Osteoblast (primary cell): ENCODE results near the gene CLEC18B. TPM values are rescaled to one million over a fixed set of nuclear protein-coding genes. Genes with fewer than 3 reads are reported as not detected.

ENCODE experiments used
- DNase-seq: peaks from one replicate; pipeline ENCODE4 v3.0.0; 2011; ENCODE audit warnings: low spot score, mixed read lengths; ENCODE audit not compliant: insufficient read length; ENCODE audit errors: missing footprints
- H2AFZ ChIP-seq: 2 replicates; pipeline ENCODE4 v1.6.0; 2011; ENCODE audit warnings: mild to moderate bottlenecking, low read length
- H3K27ac ChIP-seq: 2 replicates; pipeline ENCODE4 v1.5.1; 2011; ENCODE audit warnings: mild to moderate bottlenecking, low read depth, low read length, moderate library complexity
- H3K27me3 ChIP-seq: 2 replicates; pipeline ENCODE4 v1.6.0; 2012; ENCODE audit warnings: mild to moderate bottlenecking, control low read depth, inconsistent platforms, low read length, moderate library complexity; ENCODE audit not compliant: insufficient read depth
- H3K36me3 ChIP-seq: 2 replicates; pipeline ENCODE4 v1.5.1; 2011; ENCODE audit warnings: mild to moderate bottlenecking, low read length, control low read depth, moderate library complexity; ENCODE audit not compliant: insufficient read depth
- H3K4me1 ChIP-seq: 2 replicates; pipeline ENCODE4 v1.5.1; 2011; ENCODE audit warnings: mild to moderate bottlenecking, low read length, control low read depth, moderate library complexity; ENCODE audit not compliant: insufficient read depth
- H3K4me2 ChIP-seq: 2 replicates; pipeline ENCODE4 v1.6.0; 2011; ENCODE audit warnings: mild to moderate bottlenecking, low read length; ENCODE audit not compliant: insufficient read depth
- H3K4me3 ChIP-seq: fragments of 200-600 bp; sonication (generic); 3 replicates; pipeline ENCODE4 v1.5.1; 2012; ENCODE audit warnings: mild to moderate bottlenecking, low read length, inconsistent platforms; ENCODE audit not compliant: insufficient read depth
- H3K79me2 ChIP-seq: 2 replicates; pipeline ENCODE4 v1.6.0; 2012; ENCODE audit warnings: mild to moderate bottlenecking, low read length, control low read depth, inconsistent platforms; ENCODE audit not compliant: insufficient read depth
- H3K9me3 ChIP-seq: 2 replicates; pipeline ENCODE4 v1.5.1; 2011; ENCODE audit warnings: low read depth, low read length, control low read depth
- H4K20me1 ChIP-seq: 2 replicates; pipeline ENCODE4 v1.6.0; 2012; ENCODE audit warnings: mild to moderate bottlenecking, low read length, control low read depth; ENCODE audit not compliant: insufficient read depth
- CTCF ChIP-seq: IDR thresholded peaks from 2 replicates; pipeline ENCODE4 v1.5.1; 2011; ENCODE audit warnings: mild to moderate bottlenecking, low read depth, low read length, moderate library complexity; ENCODE audit errors: extremely low read depth
- total RNA-seq: library from RNA; depleted of rRNA; stranded (reverse); fragments of >200 nt; gene quantifications from 2 replicates; pipeline ENCODE4 v1.2.3, GENCODE V29; 2012

The CLEC18B gene
- total RNA-seq, 1 donor: 0.72 TPM

DNA sequence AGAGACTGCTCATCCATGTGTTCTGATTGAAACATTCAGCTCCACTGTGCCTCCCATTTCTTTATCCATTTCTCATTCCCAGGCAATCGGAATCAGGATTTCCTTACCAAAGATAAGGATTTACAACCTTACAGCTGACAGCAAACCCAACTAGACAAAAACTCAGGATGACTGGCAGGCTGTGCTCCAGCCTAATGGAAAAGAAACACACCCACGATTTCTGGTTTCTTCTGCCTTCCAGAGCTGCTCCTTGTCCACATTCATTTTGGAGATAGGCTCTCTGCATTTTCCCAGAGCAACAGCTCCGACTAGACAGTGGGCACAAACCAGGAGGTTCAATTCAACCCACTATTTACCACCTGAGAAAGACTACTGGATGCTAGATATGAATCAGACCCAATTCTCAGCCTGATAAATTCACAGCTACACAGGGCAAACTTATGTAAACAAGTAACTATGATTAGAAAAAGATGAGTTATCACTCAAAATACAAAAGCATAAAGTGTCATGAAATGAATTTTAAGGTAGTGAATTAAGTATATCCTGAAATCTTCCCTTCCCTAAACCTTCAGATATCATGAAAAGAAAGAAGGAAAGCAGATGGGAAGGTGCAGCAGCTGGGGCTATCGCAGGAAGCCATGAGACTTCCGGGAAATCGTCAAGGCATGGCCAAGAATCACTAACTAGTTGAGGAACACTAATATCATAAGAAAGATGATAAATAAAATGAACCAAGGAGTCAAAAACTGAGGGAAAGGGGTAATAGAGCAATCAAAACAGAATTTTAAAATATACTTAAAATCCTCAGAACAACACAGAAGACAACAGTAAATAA lies 44.8 kb upstream of the CLEC18B start:
- no peak for DNase-seq
- Histone ChIP-seq H3K27me3 (no peaks in the 10 kb centered on the region), H3K27ac (peak overlapping the region; percentile 80), H3K4me1 (peaks cover 15% of the 10 kb centered on the region), H3K36me3 (peaks cover 66% of the 10 kb centered on the region), H3K4me3 (no peak overlapping the region), H2AFZ (no peak overlapping the region), H3K79me2 (no peaks in the 10 kb centered on the region), H3K4me2 (peak overlapping the region; percentile 53), H3K9me3 (no peaks in the 10 kb centered on the region), H4K20me1 (no peaks in the 10 kb centered on the region)
- no peak for TF ChIP-seq CTCF

DNA sequence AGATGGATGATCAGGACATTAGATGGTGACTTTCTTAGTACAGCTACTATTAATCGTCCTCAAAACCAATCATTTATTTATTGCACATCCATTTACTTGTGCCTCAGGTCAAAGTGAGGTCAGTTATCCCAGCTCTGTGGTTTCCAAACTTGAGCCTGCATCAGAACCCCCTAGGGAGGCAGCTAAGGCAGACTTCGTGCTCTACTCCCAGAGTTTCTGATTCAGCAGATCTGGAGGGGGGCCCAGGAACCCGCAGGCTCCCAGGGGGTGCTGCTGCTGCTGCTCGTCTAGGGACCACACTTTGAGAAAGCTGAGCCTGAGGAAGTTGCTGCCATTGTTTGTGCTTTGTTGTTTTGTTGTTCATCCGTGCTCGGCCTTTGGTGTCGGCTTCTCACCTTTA lies 44.0 kb upstream of the CLEC18B start:
- Histone ChIP-seq H3K27ac (peak overlapping the region; percentile 80), H3K4me1 (peaks cover 15% of the 10 kb centered on the region), H4K20me1 (no peaks in the 10 kb centered on the region), H2AFZ (no peak overlapping the region), H3K4me2 (peak overlapping the region; percentile 53), H3K79me2 (no peaks in the 10 kb centered on the region), H3K9me3 (no peaks in the 10 kb centered on the region), H3K4me3 (peak overlapping the region; percentile 25), H3K27me3 (no peaks in the 10 kb centered on the region), H3K36me3 (peaks cover 69% of the 10 kb centered on the region)
- no peak for TF ChIP-seq CTCF
- peak; percentile 88 for DNase-seq

DNA sequence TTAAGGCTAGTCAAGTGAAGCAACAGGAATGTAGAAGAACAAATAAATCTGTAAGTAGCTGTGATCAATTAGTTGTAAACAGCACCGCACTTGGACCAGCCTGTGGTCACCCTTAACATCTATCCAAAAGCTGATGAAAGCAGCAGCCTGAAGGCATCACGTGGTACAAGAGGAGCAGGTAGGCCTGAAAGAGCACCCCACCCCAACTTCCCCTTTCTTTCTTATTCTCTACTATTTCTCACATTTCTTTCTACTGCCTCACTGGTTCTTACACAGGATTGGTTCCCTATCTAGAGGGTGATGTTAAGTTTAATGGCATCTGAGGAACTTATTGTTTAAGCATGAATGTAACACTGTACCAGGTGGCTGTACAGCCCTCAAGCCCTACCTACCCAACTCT lies 42.6 kb upstream of the CLEC18B start:
- no peak overlapping the region for H2AFZ ChIP-seq
- no peaks in the 10 kb centered on the region for H4K20me1 ChIP-seq
- no peaks in the 10 kb centered on the region for H3K79me2 ChIP-seq
- H3K27ac ChIP-seq: no peak overlapping the region
- no peak overlapping the region for H3K4me2 ChIP-seq
- peak; percentile 29 for DNase-seq
- no peak for TF ChIP-seq CTCF
- H3K4me3 ChIP-seq: no peak overlapping the region
- no peaks in the 10 kb centered on the region for H3K27me3 ChIP-seq
- peaks cover 57% of the 10 kb centered on the region for H3K36me3 ChIP-seq
- peaks cover 15% of the 10 kb centered on the region for H3K4me1 ChIP-seq
- no peaks in the 10 kb centered on the region for H3K9me3 ChIP-seq

DNA sequence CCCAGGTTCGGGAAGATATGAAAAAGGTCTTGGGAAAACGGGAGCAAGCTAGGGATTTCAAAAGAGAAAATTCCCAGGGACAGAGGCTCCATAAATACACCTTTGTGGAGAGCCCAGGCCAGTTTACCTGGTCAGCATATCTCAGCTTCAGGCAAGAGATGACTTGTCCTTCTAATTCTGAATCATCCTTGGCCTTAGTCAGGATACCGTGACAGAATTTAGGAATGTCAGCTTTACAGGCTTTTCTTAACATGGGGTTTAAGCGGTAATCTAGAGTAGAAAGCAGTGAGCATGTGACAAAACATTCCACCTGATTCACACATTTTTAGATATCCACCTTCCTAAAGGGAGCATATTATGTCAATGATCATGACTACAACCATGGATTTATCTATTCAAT lies 41.1 kb upstream of the CLEC18B start:
- Histone ChIP-seq H4K20me1 (no peaks in the 10 kb centered on the region), H3K4me3 (no peak overlapping the region), H3K4me1 (peaks cover 15% of the 10 kb centered on the region), H2AFZ (no peak overlapping the region), H3K79me2 (no peaks in the 10 kb centered on the region), H3K4me2 (no peak overlapping the region), H3K9me3 (no peaks in the 10 kb centered on the region), H3K27ac (no peak overlapping the region), H3K27me3 (no peaks in the 10 kb centered on the region), H3K36me3 (peaks cover 58% of the 10 kb centered on the region)
- TF ChIP-seq CTCF: no peak
- peak; percentile 23 for DNase-seq
